Panc1 (cell line): Measurements from ENCODE around the gene MEI4. TPM values are rescaled to one million over a fixed set of nuclear protein-coding genes. Genes with fewer than 3 reads are reported as not detected.

Experiments used
- ATAC-seq: fragments of 200-7000 bp; cut with Tn5 transposase; 2 replicates; pipeline ENCODE4 v1.9.1; 2020; ENCODE audit warnings: mild to moderate bottlenecking, moderate library complexity
- BruUV-seq: library from RNA; stranded (reverse); fragments of 400-500 nt; replicated peaks from 2 replicates; lab custom pipeline; 2021; lab: Mats Ljungman, UMichigan
- CTCF ChIA-PET: fragments of 300-600 bp; sonication (Branson Sonifier 250); formaldehyde crosslinking; loops from one replicate; lab custom pipeline; 2022; ENCODE audit warnings: antibody characterized with exemption; lab: Charles Lee
- POLR2A ChIA-PET: fragments of 300-600 bp; sonication (Branson Sonifier 250); formaldehyde crosslinking; loops from one replicate; lab custom pipeline; 2022; ENCODE audit warnings: antibody characterized with exemption; lab: Charles Lee
- DNase-seq: peaks from one replicate; pipeline ENCODE4 v3.0.0-alpha.2; 2010; ENCODE audit warnings: low read depth, low spot score
- H3K27ac ChIP-seq: 2 replicates; pipeline ENCODE4 v1.5.1; 2011; ENCODE audit warnings: mild to moderate bottlenecking, low read length, inconsistent platforms
- H3K27me3 ChIP-seq: fragments of 200-500 bp; sonication (Bioruptor generic); 2 replicates; pipeline ENCODE4 v1.6.0; 2014; ENCODE audit warnings: low read length, inconsistent platforms; ENCODE audit not compliant: control insufficient read depth, insufficient read depth
- H3K36me3 ChIP-seq: fragments of 200-500 bp; sonication (Bioruptor generic); 2 replicates; pipeline ENCODE4 v1.5.1; 2014; ENCODE audit warnings: inconsistent platforms, mild to moderate bottlenecking, low read length, moderate library complexity; ENCODE audit not compliant: control insufficient read depth, insufficient read depth
- H3K4me1 ChIP-seq: 2 replicates; pipeline ENCODE4 v1.5.1; 2011; ENCODE audit warnings: inconsistent platforms, mild to moderate bottlenecking, low read length, moderate library complexity; ENCODE audit not compliant: control insufficient read depth, insufficient read depth
- H3K4me3 ChIP-seq, 2 experiments: 2 replicates each; pipeline ENCODE4 v1.5.1; 2011 to 2012; ENCODE audit warnings: low read depth in 2 of 2, low read length in 2 of 2, mild to moderate bottlenecking in 2 of 2, inconsistent platforms in 1 of 2, moderate library complexity in 1 of 2
- H3K9me3 ChIP-seq: fragments of 200-500 bp; sonication (Bioruptor generic); 2 replicates; pipeline ENCODE4 v1.5.1; 2014; ENCODE audit warnings: low read depth, mild to moderate bottlenecking, inconsistent platforms, low read length, moderate library complexity; ENCODE audit not compliant: control insufficient read depth, insufficient read depth
- POLR2AphosphoS5 ChIP-seq: IDR thresholded peaks from 2 replicates; pipeline ENCODE4 v1.6.1; 2012; ENCODE audit warnings: mild to moderate bottlenecking, low read depth, low read length, moderate library complexity
- SIN3A ChIP-seq: IDR thresholded peaks from 2 replicates; pipeline ENCODE4 v1.6.1; 2012; ENCODE audit warnings: low read depth, mild to moderate bottlenecking, low read length, moderate library complexity, borderline replicate concordance; ENCODE audit not compliant: insufficient read depth
- TCF7L2 ChIP-seq: IDR thresholded peaks from 2 replicates; pipeline ENCODE4 v1.6.1; 2011; ENCODE audit warnings: mild to moderate bottlenecking, low read depth, low read length, inconsistent platforms
- in situ Hi-C: cut with HindIII; loops from 2 replicates; pipeline ENCODE4 v1.10.0; 2016; ENCODE audit warnings: low sequenced_read_pairs, low pct_unique_long_range_greater_than_20kb
- intact Hi-C: fragments of 100-400 bp; cut with micrococcal nuclease; formaldehyde crosslinking; loops from one replicate; pipeline ENCODE4 v1.10.0; 2022; ENCODE audit not compliant: unreplicated experiment
- total RNA-seq: library from RNA; stranded (reverse); gene quantifications from one replicate; pipeline ENCODE4 v1.2.1, GENCODE V29; 2021; ENCODE audit not compliant: unreplicated experiment
- TF ChIP-seq, protein P1 (sequence below), 2 experiments: IDR thresholded peaks; 2 replicates each; pipeline ENCODE4 v1.6.1; 2011 to 2012; ENCODE audit warnings: low read depth in 2 of 2, control low read depth in 1 of 2, low read length in 1 of 2, mild to moderate bottlenecking in 1 of 2, moderate library complexity in 1 of 2; ENCODE audit not compliant: insufficient read depth in 1 of 2
- TF ChIP-seq, protein P2 (sequence below): fragments of 450-650 bp; IDR thresholded peaks from 2 replicates; pipeline ENCODE4 v1.5.1; 2017; ENCODE audit warnings: mild to moderate bottlenecking

The MEI4 gene
- total RNA-seq, 1 experiment from 2014 or later = 0.05 TPM

DNA sequence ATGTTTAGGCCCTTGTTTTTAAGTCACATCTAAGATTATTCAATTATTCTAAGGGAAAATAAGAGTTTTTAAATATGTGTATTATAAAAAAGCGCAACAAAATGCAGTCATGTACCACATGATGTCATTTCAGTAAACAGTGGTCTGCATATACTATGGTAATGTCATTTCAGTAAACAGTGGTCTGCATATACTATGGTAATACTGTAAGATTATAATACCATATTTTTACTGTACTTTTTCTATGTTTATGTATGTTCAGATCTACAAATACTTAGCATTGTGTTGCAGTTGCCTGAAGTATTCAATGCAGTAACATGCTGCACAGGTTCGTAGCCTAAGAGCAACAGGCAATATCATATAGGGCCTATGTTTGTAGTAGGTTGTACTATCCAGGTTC, 21.4 kb downstream of the MEI4 start:
- intact Hi-C loops = no loop called here
- H3K4me3 ChIP-seq = no peak overlapping the region
- ChIA-PET POLR2A (no interaction called here), CTCF (no interaction called here)
- no peaks in the 10 kb centered on the region for H3K9me3 ChIP-seq
- no peaks in the 10 kb centered on the region for H3K4me1 ChIP-seq
- TF ChIP-seq TCF7L2 = no peak
- TF ChIP-seq, protein P1, sequence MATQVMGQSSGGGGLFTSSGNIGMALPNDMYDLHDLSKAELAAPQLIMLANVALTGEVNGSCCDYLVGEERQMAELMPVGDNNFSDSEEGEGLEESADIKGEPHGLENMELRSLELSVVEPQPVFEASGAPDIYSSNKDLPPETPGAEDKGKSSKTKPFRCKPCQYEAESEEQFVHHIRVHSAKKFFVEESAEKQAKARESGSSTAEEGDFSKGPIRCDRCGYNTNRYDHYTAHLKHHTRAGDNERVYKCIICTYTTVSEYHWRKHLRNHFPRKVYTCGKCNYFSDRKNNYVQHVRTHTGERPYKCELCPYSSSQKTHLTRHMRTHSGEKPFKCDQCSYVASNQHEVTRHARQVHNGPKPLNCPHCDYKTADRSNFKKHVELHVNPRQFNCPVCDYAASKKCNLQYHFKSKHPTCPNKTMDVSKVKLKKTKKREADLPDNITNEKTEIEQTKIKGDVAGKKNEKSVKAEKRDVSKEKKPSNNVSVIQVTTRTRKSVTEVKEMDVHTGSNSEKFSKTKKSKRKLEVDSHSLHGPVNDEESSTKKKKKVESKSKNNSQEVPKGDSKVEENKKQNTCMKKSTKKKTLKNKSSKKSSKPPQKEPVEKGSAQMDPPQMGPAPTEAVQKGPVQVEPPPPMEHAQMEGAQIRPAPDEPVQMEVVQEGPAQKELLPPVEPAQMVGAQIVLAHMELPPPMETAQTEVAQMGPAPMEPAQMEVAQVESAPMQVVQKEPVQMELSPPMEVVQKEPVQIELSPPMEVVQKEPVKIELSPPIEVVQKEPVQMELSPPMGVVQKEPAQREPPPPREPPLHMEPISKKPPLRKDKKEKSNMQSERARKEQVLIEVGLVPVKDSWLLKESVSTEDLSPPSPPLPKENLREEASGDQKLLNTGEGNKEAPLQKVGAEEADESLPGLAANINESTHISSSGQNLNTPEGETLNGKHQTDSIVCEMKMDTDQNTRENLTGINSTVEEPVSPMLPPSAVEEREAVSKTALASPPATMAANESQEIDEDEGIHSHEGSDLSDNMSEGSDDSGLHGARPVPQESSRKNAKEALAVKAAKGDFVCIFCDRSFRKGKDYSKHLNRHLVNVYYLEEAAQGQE (IDR thresholded peaks at IDR 0.05; ENCODE audit: insufficient read depth in 1 of 2, low read depth in 2 of 2, low read length in 1 of 2) = no peak
- no peak overlapping the region for H3K27ac ChIP-seq
- no peak for ATAC-seq
- no peaks in the 10 kb centered on the region for H3K36me3 ChIP-seq
- no TSS peak for BruUV-seq
- no peak for DNase-seq
- H3K27me3 ChIP-seq = no peaks in the 10 kb centered on the region
- in situ Hi-C loops = no loop called here

DNA sequence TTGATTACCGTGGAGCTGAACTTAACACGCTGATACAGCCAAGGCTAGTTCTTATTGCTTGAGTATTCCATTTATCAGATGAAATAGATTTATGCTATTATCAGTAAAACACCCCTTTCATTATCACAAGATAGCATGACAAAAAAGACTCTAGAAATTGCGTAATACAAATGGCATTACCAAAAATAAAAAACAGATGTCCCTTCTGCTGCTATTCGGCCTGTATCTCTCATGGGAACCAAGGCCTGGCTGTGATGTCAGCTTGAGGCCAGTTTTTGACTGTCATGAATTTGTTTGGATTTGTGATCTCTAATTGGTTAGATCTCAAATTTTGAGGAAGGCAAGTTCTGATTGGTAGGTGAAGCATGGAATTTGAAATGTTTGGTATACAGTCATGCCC, 25.2 kb downstream of the MEI4 start:
- ChIA-PET POLR2A (no interaction called here), CTCF (no interaction called here)
- H3K27ac ChIP-seq = no peak overlapping the region
- ATAC-seq (no peak), DNase-seq (no peak)
- no peaks in the 10 kb centered on the region for H3K9me3 ChIP-seq
- H3K4me3 ChIP-seq = no peak overlapping the region
- H3K27me3 ChIP-seq = no peaks in the 10 kb centered on the region
- TF ChIP-seq POLR2AphosphoS5 = no peak
- TF ChIP-seq SIN3A = no peak
- TF ChIP-seq, protein P2, sequence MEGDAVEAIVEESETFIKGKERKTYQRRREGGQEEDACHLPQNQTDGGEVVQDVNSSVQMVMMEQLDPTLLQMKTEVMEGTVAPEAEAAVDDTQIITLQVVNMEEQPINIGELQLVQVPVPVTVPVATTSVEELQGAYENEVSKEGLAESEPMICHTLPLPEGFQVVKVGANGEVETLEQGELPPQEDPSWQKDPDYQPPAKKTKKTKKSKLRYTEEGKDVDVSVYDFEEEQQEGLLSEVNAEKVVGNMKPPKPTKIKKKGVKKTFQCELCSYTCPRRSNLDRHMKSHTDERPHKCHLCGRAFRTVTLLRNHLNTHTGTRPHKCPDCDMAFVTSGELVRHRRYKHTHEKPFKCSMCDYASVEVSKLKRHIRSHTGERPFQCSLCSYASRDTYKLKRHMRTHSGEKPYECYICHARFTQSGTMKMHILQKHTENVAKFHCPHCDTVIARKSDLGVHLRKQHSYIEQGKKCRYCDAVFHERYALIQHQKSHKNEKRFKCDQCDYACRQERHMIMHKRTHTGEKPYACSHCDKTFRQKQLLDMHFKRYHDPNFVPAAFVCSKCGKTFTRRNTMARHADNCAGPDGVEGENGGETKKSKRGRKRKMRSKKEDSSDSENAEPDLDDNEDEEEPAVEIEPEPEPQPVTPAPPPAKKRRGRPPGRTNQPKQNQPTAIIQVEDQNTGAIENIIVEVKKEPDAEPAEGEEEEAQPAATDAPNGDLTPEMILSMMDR = no peak
- TF ChIP-seq, protein P1 (IDR thresholded peaks at IDR 0.05; ENCODE audit: insufficient read depth in 1 of 2, low read depth in 2 of 2, low read length in 1 of 2) = no peak
- no peak for TF ChIP-seq TCF7L2
- intact Hi-C loops = no loop called here
- BruUV-seq = no TSS peak
- no peaks in the 10 kb centered on the region for H3K4me1 ChIP-seq
- no peaks in the 10 kb centered on the region for H3K36me3 ChIP-seq
- in situ Hi-C loops = no loop called here
